Endothelial cell of umbilical vein (primary cell): ENCODE data around the gene GARS1. TPM values are rescaled to one million over a fixed set of nuclear protein-coding genes. Genes with fewer than 3 reads are reported as not detected.

Experiments used
- BruUV-seq: library from RNA; stranded (reverse); fragments of 400-500 nt; replicated peaks from 2 replicates; lab custom pipeline; 2021; lab: Mats Ljungman, UMichigan
- CTCF ChIA-PET: fragments of 300-600, 350-600 bp; sonication (Branson Sonifier 250); formaldehyde crosslinking; loops from one replicate; lab custom pipeline; 2021; ENCODE audit warnings: antibody characterized with exemption, inconsistent platforms; lab: Charles Lee
- POLR2A ChIA-PET: fragments of 300-600, 350-600 bp; sonication (Branson Sonifier 250); formaldehyde crosslinking; loops from one replicate; lab custom pipeline; 2021; ENCODE audit warnings: antibody characterized with exemption, inconsistent platforms; lab: Charles Lee
- DNase-seq: peaks from one replicate; pipeline ENCODE4 v3.0.0-alpha.2; 2011; ENCODE audit warnings: low read depth, low spot score
- FAIRE-seq: peaks from 2 replicates; lab custom pipeline; 2011; peaks lifted over from hg19 to GRCh38; lab: Jason Lieb, UNC
- H2AFZ ChIP-seq: 2 replicates; pipeline ENCODE4 v1.6.0; 2012; ENCODE audit warnings: low read depth, low read length, control low read depth, inconsistent platforms
- H3K27ac ChIP-seq: 2 replicates; pipeline ENCODE4 v1.5.1; 2011; ENCODE audit warnings: low read depth, mild to moderate bottlenecking, control low read depth, low read length, moderate library complexity; ENCODE audit not compliant: insufficient read depth
- H3K27me3 ChIP-seq, 2 experiments: 2 replicates each; pipeline versions ENCODE4 v1.6.0 to v1.6.1; 2011; ENCODE audit warnings: low read length in 2 of 2, mixed read lengths in 1 of 2; ENCODE audit not compliant: control insufficient read depth in 2 of 2, insufficient read depth in 2 of 2
- H3K36me3 ChIP-seq, 2 experiments: 2 replicates in 1 of 2; 3 replicates in 1 of 2; pipeline ENCODE4 v1.5.1; 2011; ENCODE audit warnings: low read length in 2 of 2, mild to moderate bottlenecking in 1 of 2, moderate library complexity in 1 of 2; ENCODE audit not compliant: control insufficient read depth in 2 of 2, insufficient read depth in 2 of 2; ENCODE audit errors: extremely low read depth in 1 of 2
- H3K4me1 ChIP-seq: 3 replicates; pipeline ENCODE4 v1.5.1; 2011; ENCODE audit warnings: mild to moderate bottlenecking, low read length; ENCODE audit not compliant: control insufficient read depth, insufficient read depth; ENCODE audit errors: extremely low read depth
- H3K4me2 ChIP-seq: 2 replicates; pipeline ENCODE4 v1.6.1; 2011; ENCODE audit warnings: low read length, control low read depth, mixed read lengths; ENCODE audit not compliant: insufficient read depth
- H3K4me3 ChIP-seq, 3 experiments: fragments of 200-600 bp in 1 of 3; sonication (generic), shearing (Covaris generic) in 1 of 3; replicated peaks in 1 of 3; 2 replicates each; pipeline ENCODE4 v1.5.1; 2011 to 2016; ENCODE audit warnings: control low read depth in 3 of 3, low read length in 3 of 3, mild to moderate bottlenecking in 2 of 3, inconsistent platforms in 1 of 3, low read depth in 1 of 3, moderate library complexity in 1 of 3; ENCODE audit not compliant: insufficient read depth in 1 of 3
- H3K79me2 ChIP-seq: 2 replicates; pipeline ENCODE4 v1.6.0; 2012; ENCODE audit warnings: low read length, inconsistent platforms; ENCODE audit not compliant: control insufficient read depth, insufficient read depth
- H3K9ac ChIP-seq: replicated peaks from 2 replicates; pipeline ENCODE3; 2011; ENCODE audit warnings: low read length, control low read depth; ENCODE audit not compliant: insufficient read depth; ENCODE audit errors: extremely low read depth
- H3K9me1 ChIP-seq: replicated peaks from 3 replicates; pipeline ENCODE4 v1.6.0; 2011; ENCODE audit warnings: mild to moderate bottlenecking, low read length; ENCODE audit not compliant: control insufficient read depth, insufficient read depth; ENCODE audit errors: extremely low read depth
- H3K9me3 ChIP-seq: replicated peaks from 2 replicates; pipeline ENCODE4 v1.5.1; 2012; ENCODE audit warnings: low read length, inconsistent platforms; ENCODE audit not compliant: control insufficient read depth, insufficient read depth
- H4K20me1 ChIP-seq: replicated peaks from 2 replicates; pipeline ENCODE3; 2011; ENCODE audit warnings: mild to moderate bottlenecking, low read length; ENCODE audit not compliant: control insufficient read depth, insufficient read depth; ENCODE audit errors: extremely low read depth
- EZH2 ChIP-seq: IDR thresholded peaks from 2 replicates; pipeline ENCODE4 v1.6.1; 2012; ENCODE audit warnings: borderline replicate concordance, low read depth, mild to moderate bottlenecking, moderate library complexity, low read length, inconsistent platforms; ENCODE audit not compliant: severe bottlenecking
- FOS ChIP-seq: IDR thresholded peaks from 2 replicates; pipeline ENCODE4 v1.6.1; 2011; ENCODE audit warnings: mild to moderate bottlenecking, low read length, moderate library complexity, borderline replicate concordance; ENCODE audit not compliant: insufficient read depth
- GATA2 ChIP-seq: IDR thresholded peaks from 2 replicates; pipeline ENCODE4 v1.7.0; 2011; ENCODE audit warnings: low read depth, mild to moderate bottlenecking, moderate library complexity, mixed read lengths, low read length; ENCODE audit not compliant: insufficient read length, insufficient read depth
- JUN ChIP-seq: IDR thresholded peaks from 2 replicates; pipeline ENCODE4 v1.6.1; 2011; ENCODE audit warnings: borderline replicate concordance, low read depth; ENCODE audit not compliant: insufficient read length, insufficient read depth
- MYC ChIP-seq: IDR thresholded peaks from one replicate; pipeline ENCODE4 v1.6.1; 2011; ENCODE audit warnings: mild to moderate bottlenecking, low read depth, low read length
- POLR2A ChIP-seq: IDR thresholded peaks from 2 replicates; pipeline ENCODE4 v1.6.1; 2012; ENCODE audit warnings: low read depth, mild to moderate bottlenecking, control low read depth, low read length
- POLR2AphosphoS5 ChIP-seq: IDR thresholded peaks from 2 replicates; pipeline ENCODE4 v1.6.1; 2012; ENCODE audit warnings: low read depth, mild to moderate bottlenecking, control low read depth, low read length, moderate library complexity; ENCODE audit not compliant: insufficient read depth
- dilution Hi-C: fragments of 300-500 bp; cut with MboI; formaldehyde crosslinking; loops from one replicate; pipeline ENCODE4 v1.15.0; 2019; ENCODE audit warnings: low sequenced_read_pairs; ENCODE audit not compliant: extremely low pct_ligation_motif_present
- intact Hi-C: fragments of 100-400 bp; cut with micrococcal nuclease; formaldehyde crosslinking; loops from one replicate; pipeline ENCODE4 v1.10.0; 2022
- polyA plus RNA-seq, 4 experiments: library from polyadenylated mRNA; depleted of rRNA in 3 of 4; stranded (reverse) in 3 of 4; unstranded in 1 of 4; fragments of >200 nt; gene quantifications; 2 replicates each; pipeline versions ENCODE4 v1.2.1 to v1.2.3, GENCODE V29; 2011 to 2012; ENCODE audit warnings: missing spikeins in 1 of 4
- total RNA-seq: library from RNA; stranded (reverse); gene quantifications from 2 replicates; pipeline ENCODE4 v1.2.3, GENCODE V29; 2021
- TF ChIP-seq, protein P1 (sequence below), 2 donors: IDR thresholded peaks; 1 replicate in 1 of 2; 2 replicates in 1 of 2; pipeline ENCODE4 v1.5.1; 2011; ENCODE audit warnings: low read length in 2 of 2, mild to moderate bottlenecking in 2 of 2, moderate library complexity in 2 of 2, control low read depth in 1 of 2, inconsistent platforms in 1 of 2, low read depth in 1 of 2; ENCODE audit not compliant: insufficient read depth in 1 of 2; ENCODE audit errors: extremely low read depth in 1 of 2
- TF ChIP-seq, protein P2 (sequence below): IDR thresholded peaks from 2 replicates; pipeline ENCODE4 v1.6.1; 2011; ENCODE audit not compliant: insufficient read depth, insufficient read length

GARS1 gene
- total and polyA plus RNA-seq, 2 donors (not counting 3 experiments of a cell fraction or from before 2014, with no cell fraction given) = 194 to 295 TPM

DNA sequence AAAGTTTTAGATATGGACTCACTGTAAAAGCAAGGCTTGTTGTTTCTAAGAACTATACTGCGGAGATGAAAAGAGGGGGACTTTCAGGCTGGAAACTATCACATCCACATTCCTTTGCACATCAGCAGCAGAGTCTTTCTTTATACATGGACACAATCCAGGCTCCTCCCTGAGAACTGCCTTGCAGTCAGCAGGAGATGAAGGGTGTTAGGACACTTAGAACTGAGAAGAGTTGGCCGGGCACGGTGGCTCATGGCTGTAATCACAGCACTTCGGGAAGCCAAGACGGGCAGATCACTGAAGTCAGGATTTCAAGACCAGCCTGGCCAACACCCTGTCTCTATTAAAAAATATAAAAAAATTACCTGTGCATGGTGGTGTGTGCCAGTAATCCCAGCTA lies 9.7 kb upstream of the GARS1 start:
- Histone ChIP-seq H3K4me2 (no peak overlapping the region), H3K9me1 (no peaks in the 10 kb centered on the region), H3K9ac (no peak overlapping the region), H3K4me1 (no peaks in the 10 kb centered on the region), H4K20me1 (no peaks in the 10 kb centered on the region), H3K79me2 (peaks cover 4% of the 10 kb centered on the region), H3K9me3 (no peaks in the 10 kb centered on the region), H3K4me3 (no peak overlapping the region), H2AFZ (no peak overlapping the region), H3K36me3 (peaks cover 4 to 5% of the 10 kb centered on the region in 2 experiments), H3K27ac (no peak overlapping the region), H3K27me3 (no peaks in the 10 kb centered on the region)
- POLR2A ChIA-PET = no interaction called here
- no TSS peak for BruUV-seq
- intact Hi-C loops = no loop called here
- FAIRE-seq = no peak
- dilution Hi-C loops = no loop called here
- TF ChIP-seq MYC (no peak), POLR2A (no peak), POLR2AphosphoS5 (no peak), FOS (no peak), EZH2 (no peak), GATA2 (no peak), JUN (no peak)
- TF ChIP-seq, protein P1, sequence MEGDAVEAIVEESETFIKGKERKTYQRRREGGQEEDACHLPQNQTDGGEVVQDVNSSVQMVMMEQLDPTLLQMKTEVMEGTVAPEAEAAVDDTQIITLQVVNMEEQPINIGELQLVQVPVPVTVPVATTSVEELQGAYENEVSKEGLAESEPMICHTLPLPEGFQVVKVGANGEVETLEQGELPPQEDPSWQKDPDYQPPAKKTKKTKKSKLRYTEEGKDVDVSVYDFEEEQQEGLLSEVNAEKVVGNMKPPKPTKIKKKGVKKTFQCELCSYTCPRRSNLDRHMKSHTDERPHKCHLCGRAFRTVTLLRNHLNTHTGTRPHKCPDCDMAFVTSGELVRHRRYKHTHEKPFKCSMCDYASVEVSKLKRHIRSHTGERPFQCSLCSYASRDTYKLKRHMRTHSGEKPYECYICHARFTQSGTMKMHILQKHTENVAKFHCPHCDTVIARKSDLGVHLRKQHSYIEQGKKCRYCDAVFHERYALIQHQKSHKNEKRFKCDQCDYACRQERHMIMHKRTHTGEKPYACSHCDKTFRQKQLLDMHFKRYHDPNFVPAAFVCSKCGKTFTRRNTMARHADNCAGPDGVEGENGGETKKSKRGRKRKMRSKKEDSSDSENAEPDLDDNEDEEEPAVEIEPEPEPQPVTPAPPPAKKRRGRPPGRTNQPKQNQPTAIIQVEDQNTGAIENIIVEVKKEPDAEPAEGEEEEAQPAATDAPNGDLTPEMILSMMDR (IDR thresholded peaks at IDR 0.05; ENCODE audit: extremely low read depth in 1 of 2, insufficient read depth in 1 of 2, low read depth in 1 of 2, low read length in 2 of 2) = no peak
- TF ChIP-seq, protein P2, sequence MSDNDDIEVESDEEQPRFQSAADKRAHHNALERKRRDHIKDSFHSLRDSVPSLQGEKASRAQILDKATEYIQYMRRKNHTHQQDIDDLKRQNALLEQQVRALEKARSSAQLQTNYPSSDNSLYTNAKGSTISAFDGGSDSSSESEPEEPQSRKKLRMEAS = no peak
- CTCF ChIA-PET = no interaction called here
- DNase-seq = no peak
